COR-L47 (cell line): ENCODE results near the gene SAYSD1.

Experiments used
- DNase-seq: peaks from one replicate; lab custom pipeline; 2025; lab: John Stamatoyannopoulos, UW

SAYSD1 gene

GRCh38 chr6:39108041-39108839 is 6.7 kb downstream of the SAYSD1 start:
- DNase-seq: no peak

- DNase-seq: no peak
Measured at GRCh38 chr6:39107641-39108040, 7.3 kb downstream of the SAYSD1 start.

GRCh38 chr6:39107034-39107433 is 8.0 kb downstream of the SAYSD1 start:
- DNase-seq: no peak

GRCh38 chr6:39104528-39104927 is 10.5 kb downstream of the SAYSD1 start:
- no peak for DNase-seq

- DNase-seq: no peak
Measured at GRCh38 chr6:39102821-39103136, 12.2 kb downstream of the SAYSD1 start.

GRCh38 chr6:39102071-39102820 is 12.7 kb downstream of the SAYSD1 start:
- DNase-seq: no peak

- no peak for DNase-seq
Measured at GRCh38 chr6:39100358-39100757, 14.6 kb downstream of the SAYSD1 start.

GRCh38 chr6:39095578-39095977 is 19.4 kb downstream of the SAYSD1 start:
- DNase-seq: no peak

- no peak for DNase-seq
Measured at GRCh38 chr6:39093149-39093708, 21.8 kb downstream of the SAYSD1 start.

GRCh38 chr6:39092124-39092523 is 22.9 kb downstream of the SAYSD1 start:
- DNase-seq: peak; percentile 48

- no peak for DNase-seq
Measured at GRCh38 chr6:39091220-39091619, 23.8 kb downstream of the SAYSD1 start.

- no peak for DNase-seq
Measured at GRCh38 chr6:39090036-39090435, 24.9 kb downstream of the SAYSD1 start.

GRCh38 chr6:39088331-39088730 is 26.7 kb downstream of the SAYSD1 start:
- peak; percentile 17 for DNase-seq

- no peak for DNase-seq
Measured at GRCh38 chr6:39087197-39087596, 27.8 kb downstream of the SAYSD1 start.

- DNase-seq: no peak
Measured at GRCh38 chr6:39086711-39087110, 28.3 kb downstream of the SAYSD1 start.

GRCh38 chr6:39086294-39086693 is 28.7 kb downstream of the SAYSD1 start:
- no peak for DNase-seq

GRCh38 chr6:39085129-39085797 is 29.7 kb downstream of the SAYSD1 start:
- DNase-seq: no peak

GRCh38 chr6:39084506-39084905 is 30.5 kb downstream of the SAYSD1 start:
- peak; percentile 8 for DNase-seq

GRCh38 chr6:39083231-39083634 is 31.8 kb downstream of the SAYSD1 start:
- DNase-seq: peak; percentile 64

GRCh38 chr6:39082310-39082709 is 32.7 kb downstream of the SAYSD1 start:
- no peak for DNase-seq

GRCh38 chr6:39080246-39080875 is 34.6 kb downstream of the SAYSD1 start:
- no peak for DNase-seq
